Effector CD8-positive, alpha-beta T cell (primary cell): ENCODE results near the gene TMEM258.

ENCODE experiments used
- DNase-seq: peaks from one replicate; lab custom pipeline; 2025; lab: John Stamatoyannopoulos, UW

The TMEM258 gene

GRCh38 chr11:61757213-61757862 lies 35.1 kb downstream of the TMEM258 start:
- no peak for DNase-seq

DNA sequence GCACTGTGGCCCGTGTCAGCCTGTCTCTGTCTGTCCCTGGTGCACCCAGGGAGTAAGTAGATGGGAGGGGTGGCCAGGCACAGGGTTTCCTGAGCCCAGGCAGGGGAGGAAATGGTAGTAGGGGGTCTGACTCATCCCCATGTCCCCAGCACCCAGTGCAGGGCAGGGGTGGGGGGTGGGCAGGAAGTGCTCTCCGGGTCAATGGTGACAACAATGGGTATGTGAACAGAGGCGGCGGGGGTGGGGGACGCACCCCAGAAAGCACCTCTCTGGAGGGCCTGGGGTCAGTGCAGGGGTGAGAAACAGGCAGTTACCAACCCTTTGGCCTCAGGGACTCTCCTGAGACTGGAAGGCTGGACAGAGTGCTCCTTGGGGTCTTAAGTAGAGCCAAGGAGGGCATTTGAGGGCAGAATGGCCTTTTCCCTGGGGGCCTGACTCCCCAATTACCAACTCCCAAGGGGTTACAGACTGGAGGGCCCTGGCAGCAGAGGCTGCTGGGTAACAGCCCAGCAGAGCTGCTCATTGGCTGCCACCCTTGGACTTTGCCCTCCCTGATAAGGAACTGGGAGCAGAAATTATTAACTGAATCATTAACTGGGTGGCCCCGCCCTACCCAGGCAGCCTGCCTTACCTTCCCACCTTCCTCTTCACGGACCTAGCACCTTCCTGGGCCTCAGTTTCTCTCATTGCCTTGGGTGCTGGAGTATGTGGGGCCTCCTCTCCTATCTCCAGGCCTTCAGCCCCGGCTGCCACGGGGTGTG lies 35.8 kb downstream of the TMEM258 start:
- DNase-seq: no peak

DNA sequence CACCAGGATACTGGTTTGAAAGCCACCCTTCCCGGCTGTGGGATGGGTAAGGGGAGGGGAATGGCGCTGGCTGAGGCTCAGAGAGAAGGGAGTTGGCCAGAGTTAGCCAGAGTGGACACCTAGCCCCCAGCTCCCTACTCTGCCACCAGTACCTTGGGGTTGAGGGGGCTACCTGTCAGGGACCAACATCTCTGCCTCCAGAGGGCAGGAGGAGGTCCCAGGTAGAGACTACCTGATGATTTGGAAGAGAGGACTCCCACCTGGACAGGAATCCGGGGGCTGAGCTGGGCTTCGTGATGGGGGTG lies 36.3 kb downstream of the TMEM258 start:
- DNase-seq: no peak

DNA sequence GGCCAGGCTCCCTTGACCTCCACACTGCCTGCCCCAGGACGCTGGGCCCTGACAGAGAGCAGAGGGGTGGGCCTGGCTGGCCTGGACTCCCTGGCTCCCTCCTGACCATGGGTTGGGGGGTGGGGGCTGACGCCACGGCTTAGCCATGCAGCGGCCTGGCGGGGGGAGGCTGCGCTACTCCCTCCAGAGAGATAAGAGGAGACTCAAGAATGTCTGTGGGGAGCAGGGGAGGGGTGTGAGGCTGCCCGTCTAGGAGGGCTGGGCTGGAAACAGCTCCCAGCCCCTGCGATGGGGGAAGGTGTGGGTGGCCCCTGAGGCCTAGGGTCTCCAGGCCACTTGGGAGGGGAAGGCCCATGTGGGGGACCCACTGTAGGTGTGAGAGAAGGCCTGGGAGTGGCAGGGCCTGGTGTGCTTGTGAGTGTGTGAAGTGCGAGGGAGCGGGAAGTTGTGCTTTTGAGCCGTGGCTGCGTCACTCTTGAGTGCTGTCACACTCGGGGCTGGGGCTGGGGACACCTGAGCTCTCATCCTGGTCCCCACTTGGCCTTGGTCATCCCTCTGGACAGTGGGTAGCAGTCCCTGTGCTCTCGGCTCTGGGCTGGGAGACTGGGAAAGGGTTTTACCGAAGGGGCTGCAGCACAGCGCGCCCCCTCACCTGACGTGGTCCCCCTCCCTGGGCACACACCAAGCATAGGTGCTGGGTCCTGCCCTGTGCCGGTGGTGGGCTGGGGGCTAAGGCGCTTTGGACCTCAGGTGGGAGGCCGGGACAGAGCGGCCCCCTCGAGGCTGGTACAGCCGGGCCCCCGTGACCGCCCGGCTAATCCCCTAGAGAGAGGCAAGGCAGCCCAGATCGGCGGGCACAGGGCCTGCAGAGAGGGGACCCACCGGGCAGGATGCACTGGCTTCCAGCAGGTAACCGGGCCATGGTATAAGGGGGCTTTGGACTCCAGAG lies 37.6 kb downstream of the TMEM258 start:
- DNase-seq: no peak

GRCh38 chr11:61753672-61754071 lies 38.7 kb downstream of the TMEM258 start:
- DNase-seq: no peak

DNA sequence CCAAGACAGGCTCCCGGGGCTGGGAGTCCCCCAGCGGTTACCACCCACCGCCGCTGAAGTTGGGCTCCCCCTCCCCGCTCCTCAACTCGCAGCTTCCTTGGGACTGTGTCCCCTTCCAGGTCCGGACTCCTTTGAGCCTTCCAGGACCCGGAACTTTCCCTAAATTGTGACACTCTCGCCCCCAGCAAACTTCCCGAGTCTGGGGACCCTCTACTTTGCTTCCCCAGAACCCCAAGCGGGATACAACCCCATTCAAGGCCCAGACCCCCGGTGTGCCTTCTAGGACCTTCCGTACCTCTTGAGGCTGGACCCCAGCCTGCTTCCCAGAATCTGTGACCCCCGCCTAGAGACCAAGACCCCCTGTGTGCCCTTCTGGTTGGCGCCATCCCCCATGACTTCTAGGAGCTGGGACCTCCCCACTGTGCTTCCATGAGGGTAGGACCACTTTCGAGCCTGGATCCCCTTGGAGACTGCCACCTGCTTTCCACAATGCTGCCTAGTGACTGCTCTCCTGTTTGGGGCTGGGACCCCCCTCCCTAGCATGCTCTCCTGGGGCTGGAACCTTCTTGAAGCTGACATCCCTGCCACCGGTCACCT lies 39.4 kb downstream of the TMEM258 start:
- DNase-seq: no peak

- peak; percentile 41 for DNase-seq
These were observed 40.1 kb downstream of the TMEM258 start, which contains the start of gene MYRF for GRCh38 chr11:61752117-61752924. TSS of gene MYRF (plus strand) at chr11:61752636. CDS start at chr11:61752745, 109 bp downstream.

GRCh38 chr11:61751384-61751783 lies 41.0 kb downstream of the TMEM258 start:
- DNase-seq: no peak

- DNase-seq: no peak
These were observed 41.6 kb downstream of the TMEM258 start for GRCh38 chr11:61750631-61751273.

GRCh38 chr11:61749591-61750217 lies 42.7 kb downstream of the TMEM258 start:
- DNase-seq: no peak

- no peak for DNase-seq
These were observed 44.5 kb downstream of the TMEM258 start for GRCh38 chr11:61747967-61748285.

DNA sequence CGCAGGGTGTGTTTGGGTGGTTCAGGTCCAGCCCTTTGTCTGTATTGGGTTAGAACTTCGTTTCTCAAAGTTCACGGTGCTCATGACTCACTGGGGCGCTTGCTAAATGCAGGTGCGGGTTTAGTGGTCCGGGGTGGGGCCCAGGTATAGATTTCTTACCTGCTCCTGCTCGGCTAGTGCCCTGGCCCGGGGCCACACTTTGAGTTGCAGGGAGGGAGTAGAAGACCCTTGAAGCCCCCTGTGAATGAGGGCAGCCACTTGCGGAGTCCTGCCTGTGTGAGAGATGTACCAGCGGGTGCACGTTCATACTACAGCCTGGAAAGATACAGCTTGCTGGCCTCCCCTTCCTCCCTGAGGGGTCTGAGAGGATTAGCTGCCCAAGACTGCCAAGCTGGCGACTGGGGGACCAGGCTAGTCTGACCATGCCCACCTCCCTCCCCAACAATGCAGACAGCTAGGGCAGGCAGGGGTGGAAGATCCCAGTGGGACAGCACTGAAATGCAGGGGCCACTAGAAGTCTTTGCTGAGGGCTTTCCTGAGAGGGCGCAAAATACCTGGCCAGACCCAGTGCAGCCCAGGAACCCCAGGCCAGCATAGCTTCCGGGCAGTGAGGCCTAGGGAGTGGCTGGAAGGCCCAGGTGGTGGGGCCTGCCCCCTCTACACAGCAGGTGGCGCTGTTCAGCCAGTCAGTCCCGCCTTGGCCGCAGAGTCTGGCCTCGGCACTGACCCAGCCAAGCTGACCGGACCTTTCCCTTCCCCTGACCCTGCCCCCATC lies 45.0 kb downstream of the TMEM258 start:
- no peak for DNase-seq

DNA sequence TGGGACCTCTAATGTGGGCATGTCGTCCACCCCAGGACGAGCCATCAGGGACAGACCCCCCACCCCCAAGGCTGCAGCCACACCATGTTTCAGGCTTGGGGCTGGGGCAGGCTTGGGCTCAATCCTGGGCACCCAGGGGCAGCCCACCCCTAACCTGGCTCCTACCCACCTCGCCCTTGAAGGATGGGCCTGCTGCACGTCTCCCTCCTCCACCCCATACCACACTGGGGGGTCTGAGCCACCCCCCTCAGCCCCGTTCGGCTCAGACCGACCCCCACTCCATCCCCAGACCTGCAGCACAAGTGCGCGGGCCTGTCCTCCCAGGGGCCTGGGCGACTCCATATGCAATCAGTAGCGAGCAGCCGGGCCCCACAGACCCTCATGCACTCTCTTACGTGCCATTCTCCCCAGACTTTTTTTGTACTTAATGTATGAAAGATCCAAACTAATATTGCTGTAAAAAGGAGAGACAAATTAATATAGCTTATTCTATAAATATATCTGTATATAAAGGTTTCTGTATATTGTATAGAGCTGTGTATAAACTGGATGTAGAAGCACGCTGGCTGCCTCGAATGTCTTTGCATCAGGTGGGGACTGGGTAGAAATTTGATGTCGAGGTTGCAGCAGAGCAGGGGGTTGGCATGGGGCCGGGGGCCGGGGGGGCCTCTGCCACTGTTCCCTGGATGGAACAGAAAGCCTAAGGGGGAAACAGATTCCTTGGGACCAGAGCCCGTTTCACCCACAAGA lies 45.8 kb downstream of the TMEM258 start:
- DNase-seq: no peak

DNA sequence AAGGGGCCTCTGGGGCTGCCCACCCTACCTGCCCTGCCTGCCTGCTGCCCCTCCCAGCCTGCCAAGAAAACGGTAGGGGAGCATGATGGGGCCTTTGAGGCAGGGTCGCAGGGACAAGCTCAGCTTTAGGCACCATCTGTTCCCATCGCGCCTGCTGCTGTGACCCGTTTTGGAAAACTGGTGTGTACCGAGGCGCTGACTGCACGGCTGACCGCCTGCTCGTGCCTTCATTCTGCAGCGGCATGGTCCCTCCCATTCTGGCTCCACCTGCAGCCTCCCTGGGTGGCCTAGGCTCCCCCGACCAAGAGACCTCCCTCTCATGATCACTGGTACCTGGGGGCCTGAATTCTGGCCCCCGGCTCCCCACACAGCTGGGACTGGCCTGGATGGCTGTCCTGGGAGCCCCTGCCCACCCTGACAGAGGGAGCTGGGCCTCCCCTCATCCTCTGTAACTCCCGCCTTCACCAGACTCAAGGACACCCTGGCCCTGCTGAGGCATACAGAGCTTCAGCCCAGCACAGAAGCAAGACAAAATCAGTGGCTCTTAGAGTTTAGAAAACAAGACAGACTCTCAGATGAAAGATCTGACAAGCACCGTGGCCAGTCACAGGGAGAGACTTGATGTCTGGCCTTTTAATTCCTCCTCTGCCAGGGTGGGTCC lies 46.5 kb downstream of the TMEM258 start:
- DNase-seq: no peak

DNA sequence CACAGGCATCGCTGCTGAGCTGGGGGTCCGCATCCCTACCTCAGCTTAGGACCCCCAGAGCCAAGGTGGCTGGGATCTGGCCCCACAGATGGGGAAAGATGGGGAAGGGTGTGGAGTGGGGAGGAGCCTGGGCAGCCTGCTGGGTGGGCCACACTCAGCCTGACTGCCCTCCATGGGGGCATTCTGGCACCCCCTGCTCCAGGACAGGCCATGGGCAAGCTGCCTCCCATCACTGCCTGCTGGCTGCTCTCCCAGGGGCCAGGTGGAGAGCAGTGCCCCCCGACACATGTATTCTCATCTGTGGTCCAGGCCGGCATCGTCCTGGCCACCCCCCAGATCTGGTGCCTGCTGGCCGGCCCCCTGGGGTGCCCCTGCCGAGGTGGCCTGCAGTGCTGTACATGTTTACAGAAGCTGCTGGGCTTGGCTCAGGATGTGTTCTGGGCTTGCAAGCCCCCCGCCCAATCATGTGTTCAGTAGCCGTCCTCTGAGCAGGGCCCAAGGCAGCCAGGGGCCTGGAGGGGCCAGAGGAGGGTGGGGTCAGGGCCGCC lies 47.7 kb downstream of the TMEM258 start:
- no peak for DNase-seq

DNA sequence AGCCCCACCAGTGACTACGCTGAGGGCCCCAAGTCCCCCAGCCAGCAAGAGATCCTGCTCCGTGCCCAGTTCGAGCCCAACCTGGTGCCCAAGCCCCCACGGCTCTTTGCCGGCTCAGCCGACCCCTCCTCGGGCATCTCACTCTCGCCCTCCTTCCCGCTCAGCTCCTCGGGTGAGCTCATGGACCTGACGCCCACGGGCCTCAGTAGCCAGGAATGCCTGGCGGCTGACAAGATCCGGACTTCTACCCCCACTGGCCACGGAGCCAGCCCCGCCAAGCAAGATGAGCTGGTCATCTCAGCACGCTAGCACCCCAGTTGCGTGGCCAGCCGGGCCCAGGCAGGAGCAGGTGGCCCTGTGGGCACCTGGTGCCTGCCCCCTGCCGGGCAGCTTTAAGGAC lies 48.2 kb downstream of the TMEM258 start:
- no peak for DNase-seq

DNA sequence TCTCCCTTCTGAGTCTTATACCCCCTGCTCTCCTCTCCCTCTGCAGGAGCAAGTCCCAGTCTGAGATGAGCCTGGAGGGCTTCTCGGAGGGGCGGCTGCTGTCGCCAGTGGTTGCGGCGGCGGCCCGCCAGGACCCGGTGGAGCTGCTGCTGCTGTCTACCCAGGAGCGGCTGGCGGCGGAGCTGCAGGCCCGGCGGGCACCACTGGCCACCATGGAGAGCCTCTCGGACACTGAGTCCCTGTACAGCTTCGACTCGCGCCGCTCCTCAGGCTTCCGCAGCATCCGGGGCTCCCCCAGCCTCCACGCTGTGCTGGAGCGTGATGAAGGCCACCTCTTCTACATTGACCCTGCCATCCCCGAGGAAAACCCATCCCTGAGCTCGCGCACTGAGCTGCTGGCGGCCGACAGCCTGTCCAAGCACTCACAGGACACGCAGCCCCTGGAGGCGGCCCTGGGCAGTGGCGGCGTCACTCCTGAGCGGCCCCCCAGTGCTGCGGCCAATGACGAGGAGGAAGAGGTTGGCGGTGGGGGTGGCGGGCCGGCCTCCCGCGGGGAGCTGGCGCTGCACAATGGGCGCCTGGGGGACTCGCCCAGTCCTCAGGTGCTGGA lies 48.8 kb downstream of the TMEM258 start:
- DNase-seq: no peak

- DNase-seq: no peak
These were observed 50.0 kb downstream of the TMEM258 start for GRCh38 chr11:61742391-61742790.
